ENCODE results near the gene CDH4. TPM values are rescaled to one million over a fixed set of nuclear protein-coding genes. Genes with fewer than 3 reads are reported as not detected.
A peak's percentile ranks its signal among the peaks of the same experiment; 100 is the strongest.

Gene CDH4
- total RNA-seq, 2 donors from 2014 or later = 0.08 to 0.09 TPM

DNA sequence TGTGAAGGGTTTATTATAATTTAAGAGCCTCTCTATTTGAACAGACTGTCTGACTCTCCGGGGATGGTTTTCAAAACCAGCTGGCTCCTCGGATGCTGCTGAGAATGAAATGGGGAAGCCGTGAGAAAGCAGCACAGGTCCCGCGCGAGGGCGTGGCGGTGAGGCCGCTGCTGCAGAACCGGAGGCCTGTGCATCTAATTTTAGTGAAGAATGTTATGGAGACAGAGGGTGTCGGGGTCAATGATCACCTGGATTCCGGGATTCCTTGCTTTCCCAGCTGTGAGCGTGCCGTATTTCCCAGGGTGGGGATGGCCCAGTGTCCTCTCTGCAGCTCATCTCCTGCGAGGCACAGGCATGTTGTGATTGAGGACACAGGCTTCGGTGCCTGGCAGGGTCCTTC is 348.0 kb downstream of the CDH4 start:
- no peak for DNase-seq (ENCODE audit: low spot score in 2 of 2)
- no peak overlapping the region for H3K27ac Mint-ChIP-seq
- H3K36me3 Mint-ChIP-seq = peaks cover 6 to 16% of the 10 kb centered on the region in 2 donors
- ATAC-seq = no peak
- peaks cover 4 to 13% of the 10 kb centered on the region in 2 donors for H3K9me3 Mint-ChIP-seq

DNA sequence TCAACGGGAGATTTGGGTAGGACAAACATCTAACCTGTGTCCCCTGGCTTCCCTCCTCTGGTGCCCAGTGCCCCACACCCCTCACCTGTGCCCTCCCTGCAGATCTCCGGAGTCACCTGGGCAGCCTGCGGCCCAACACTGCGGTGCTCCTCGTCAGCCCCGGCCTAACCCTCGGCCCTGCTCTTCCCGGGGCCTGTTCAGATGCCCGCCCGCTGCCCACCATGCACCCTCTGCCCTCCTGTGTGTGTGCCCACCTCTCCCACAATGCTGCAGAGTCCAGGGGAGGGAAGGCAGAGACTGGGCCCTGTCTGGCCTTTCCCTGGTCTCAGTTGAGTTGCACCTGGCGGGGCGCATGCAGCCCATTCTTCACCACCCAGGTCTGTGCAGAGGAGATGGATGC is 349.3 kb downstream of the CDH4 start:
- DNase-seq (ENCODE audit: low spot score in 2 of 2) = no peak

DNA sequence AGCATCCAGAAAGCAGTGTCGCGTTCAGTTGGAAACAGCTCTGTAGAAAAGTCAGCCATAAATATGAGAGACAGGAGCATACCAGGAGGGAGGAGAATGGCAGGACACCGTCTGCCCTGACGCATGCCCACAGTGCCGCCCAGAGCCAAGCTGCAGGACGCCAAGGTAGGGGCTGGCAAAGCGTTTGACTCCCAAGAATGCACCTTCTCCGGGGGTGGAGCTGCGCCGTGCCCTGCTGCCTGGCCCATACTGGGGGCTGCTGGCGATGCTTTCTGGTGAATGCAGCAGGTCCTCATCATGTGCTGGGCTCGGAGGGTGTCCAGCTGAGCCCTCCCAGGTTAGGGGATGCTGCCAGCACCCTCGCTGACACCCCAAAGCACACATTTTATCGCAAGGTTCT is 349.8 kb downstream of the CDH4 start:
- ATAC-seq = no peak

More for the DNA sequence above, 349.3 kb downstream of the CDH4 start:
- H3K27ac Mint-ChIP-seq = no peak overlapping the region
- no peak for ATAC-seq
- peaks cover 4 to 8% of the 10 kb centered on the region in 2 donors for H3K9me3 Mint-ChIP-seq
- peaks cover under 1 to 6% of the 10 kb centered on the region in 2 donors for H3K36me3 Mint-ChIP-seq

DNA sequence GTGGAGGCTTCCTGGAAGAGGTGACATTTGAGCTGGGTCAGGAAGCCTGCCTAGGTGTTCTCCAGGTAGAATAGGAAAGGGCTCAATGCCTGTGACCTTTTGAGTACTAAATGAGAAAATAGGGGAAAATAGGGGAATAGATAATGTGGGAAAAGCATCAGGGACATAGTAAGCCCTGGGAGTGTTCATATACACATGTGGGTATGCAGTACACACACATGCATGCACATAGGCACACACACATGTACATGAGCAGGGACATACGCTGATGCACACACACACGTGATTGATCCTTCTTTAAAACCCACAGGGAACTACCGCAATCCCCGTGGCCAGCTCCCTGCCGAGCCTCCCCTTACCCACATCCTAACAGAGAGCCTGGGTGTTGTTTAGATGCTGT is 351.7 kb downstream of the CDH4 start:
- Mint-ChIP-seq H3K27ac (no peak overlapping the region), H3K36me3 (no peaks in the 10 kb centered on the region), H3K9me3 (peaks cover 4% of the 10 kb centered on the region in 2 donors)
- no peak for ATAC-seq
- no peak for DNase-seq (ENCODE audit: low spot score in 2 of 2)

More for the DNA sequence above, 349.8 kb downstream of the CDH4 start:
- Mint-ChIP-seq H3K27ac (no peak overlapping the region), H3K9me3 (peaks cover 4 to 5% of the 10 kb centered on the region in 2 donors), H3K36me3 (peaks cover 0 to under 1% of the 10 kb centered on the region in 2 donors)
- DNase-seq (ENCODE audit: low spot score in 2 of 2) = no peak

DNA sequence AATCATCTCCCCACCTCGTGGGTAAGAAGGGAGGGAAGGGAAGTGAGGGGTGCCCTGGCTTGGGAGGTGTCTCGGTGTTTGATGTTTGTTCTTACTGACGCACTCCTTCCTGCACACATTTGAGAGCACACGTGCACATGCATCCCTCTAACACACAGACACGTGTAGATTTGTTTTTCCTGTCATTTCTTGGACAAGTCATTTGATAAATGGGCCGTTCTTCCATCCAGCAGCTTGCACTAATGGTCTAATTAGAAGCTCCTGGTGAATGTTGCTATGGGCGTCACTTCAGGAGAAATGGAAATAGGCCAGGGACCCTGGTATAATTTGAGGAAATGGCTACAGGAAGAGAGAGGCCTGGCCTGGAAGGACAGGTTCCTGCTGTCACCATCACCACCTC is 352.5 kb downstream of the CDH4 start:
- H3K36me3 Mint-ChIP-seq = no peaks in the 10 kb centered on the region
- peaks cover 4 to 5% of the 10 kb centered on the region in 2 donors for H3K9me3 Mint-ChIP-seq
- no peak for ATAC-seq
- H3K27ac Mint-ChIP-seq = no peak overlapping the region
- DNase-seq (ENCODE audit: low spot score in 2 of 2) = no peak

DNA sequence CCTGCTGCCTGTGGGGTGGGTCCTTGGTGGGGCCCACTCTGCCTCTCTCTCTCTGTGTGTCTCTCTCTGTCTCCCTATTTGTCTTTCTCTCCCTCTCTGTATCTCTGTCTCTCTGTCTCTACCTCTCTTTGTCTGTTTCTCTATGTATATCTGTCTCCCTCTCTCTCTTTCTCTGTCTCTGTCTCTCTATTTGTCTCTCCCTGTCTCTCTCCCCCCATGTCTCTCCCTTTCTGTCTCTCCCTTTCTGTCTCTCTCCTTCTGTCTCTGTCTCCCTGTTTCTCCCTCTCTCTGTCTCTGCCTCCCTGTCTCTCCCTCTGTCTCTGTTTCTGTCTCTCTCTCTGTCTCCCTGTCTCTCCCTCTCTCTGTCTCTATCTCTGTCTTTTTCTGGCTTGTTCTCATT is 353.2 kb downstream of the CDH4 start:
- DNase-seq (ENCODE audit: low spot score in 2 of 2) (no peak), ATAC-seq (no peak)
- H3K9me3 Mint-ChIP-seq = peaks cover 7 to 11% of the 10 kb centered on the region in 2 donors
- no peak overlapping the region for H3K27ac Mint-ChIP-seq
- H3K36me3 Mint-ChIP-seq = peaks cover 0 to 4% of the 10 kb centered on the region in 2 donors

DNA sequence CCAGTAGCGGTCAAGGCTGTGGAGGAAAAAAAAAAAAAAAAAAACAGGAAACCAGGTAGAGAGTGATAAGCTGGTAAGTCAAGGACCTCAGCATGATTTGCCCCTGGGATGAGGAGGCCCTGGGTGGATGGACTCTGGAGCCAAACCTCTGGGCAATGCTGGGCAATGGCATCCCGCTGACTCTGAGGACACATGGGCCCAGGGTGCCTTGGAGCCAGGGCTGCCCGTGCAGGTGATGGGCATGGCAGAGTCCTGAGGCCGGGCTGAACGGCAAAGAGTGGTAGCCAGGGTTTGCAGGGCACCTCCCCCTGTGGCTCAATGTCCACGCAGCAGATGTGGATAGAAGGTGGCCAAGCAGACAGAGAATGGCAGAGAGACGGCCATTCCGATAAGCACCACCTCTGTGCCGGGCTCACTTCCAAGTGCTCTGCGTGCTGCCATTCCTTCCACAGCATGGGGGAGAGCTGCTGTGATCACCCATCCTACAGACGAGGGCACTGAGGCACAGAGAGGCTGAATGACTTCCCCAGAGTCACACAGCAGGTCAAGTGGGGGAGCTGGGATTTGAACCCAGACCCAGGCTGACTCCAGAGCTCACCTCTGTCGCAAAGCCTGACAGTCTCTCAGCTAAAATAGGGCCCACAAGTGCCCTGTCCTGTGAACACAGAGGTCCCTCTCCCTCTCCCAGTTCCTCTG is 353.9 kb downstream of the CDH4 start:
- Mint-ChIP-seq H3K36me3 (peaks cover 0 to 5% of the 10 kb centered on the region in 2 donors), H3K9me3 (peaks cover 7 to 11% of the 10 kb centered on the region in 2 donors), H3K27ac (no peak overlapping the region)
- no peak for ATAC-seq
- no peak for DNase-seq (ENCODE audit: low spot score in 2 of 2)

DNA sequence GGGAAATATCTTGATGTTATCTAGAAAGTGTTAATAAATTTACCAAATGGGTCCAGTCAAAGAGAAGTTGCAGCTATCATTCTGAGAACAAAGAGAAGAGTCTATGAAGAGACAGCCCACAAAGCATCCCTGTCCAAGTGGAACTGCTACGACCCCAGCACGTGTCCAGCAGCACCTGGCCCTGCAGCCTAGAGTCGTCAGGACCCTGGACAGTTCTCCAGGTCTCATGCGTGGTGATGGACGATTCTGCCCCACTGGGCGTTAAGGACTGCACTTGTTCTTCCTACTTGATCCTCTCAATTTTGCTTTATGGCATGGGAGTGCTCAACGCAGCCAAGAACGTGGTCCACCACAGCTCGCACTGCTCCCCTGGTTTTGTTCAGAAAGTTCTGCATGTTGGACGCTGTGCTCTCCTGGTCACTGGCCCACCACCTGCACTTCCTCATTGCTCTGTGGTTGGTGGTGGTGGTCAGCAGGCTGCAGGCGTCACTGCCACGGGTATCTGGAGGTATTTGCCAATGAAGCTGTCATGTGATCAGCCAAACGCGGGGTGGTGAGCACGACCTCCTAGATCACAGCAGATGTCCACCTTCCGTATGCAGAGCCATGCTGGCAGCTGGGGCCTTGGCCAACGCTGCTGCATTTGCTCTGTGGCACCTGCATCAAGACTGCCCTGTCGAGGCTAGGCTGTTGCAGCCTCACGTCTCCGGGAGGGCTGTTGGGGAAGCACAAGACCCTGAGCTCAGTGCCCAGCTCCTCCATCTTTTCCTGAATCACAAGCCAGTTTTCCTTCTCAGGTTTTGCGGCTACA is 356.4 kb downstream of the CDH4 start:
- DNase-seq (ENCODE audit: low spot score in 2 of 2) (peak in 1 of 2 donors; percentile 6), ATAC-seq (no peak)
- H3K27ac Mint-ChIP-seq = no peak overlapping the region
- H3K36me3 Mint-ChIP-seq = peaks cover 0 to 5% of the 10 kb centered on the region in 2 donors
- peaks cover 7% of the 10 kb centered on the region in 2 donors for H3K9me3 Mint-ChIP-seq

DNA sequence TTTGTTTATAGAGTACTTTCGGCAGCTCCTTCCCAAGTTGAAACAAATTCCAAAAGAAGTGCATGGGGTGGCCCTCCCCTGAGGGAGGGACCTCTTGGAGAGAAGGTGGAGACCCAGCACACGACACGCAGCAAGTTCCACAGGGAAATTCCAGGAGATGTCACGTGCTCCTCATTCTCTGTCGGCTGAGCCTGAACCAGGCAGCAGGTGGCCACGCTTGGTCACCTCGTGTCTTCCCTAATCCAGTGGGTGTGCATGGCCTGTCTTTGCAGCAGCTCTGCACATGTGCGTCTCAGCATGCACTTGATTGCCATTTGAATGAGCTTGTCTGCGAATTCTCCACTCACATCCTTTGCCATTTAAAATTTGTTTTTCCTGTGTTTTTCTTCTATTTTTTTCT is 357.4 kb downstream of the CDH4 start:
- H3K36me3 Mint-ChIP-seq = peaks cover 0 to 5% of the 10 kb centered on the region in 2 donors
- H3K9me3 Mint-ChIP-seq = peaks cover 7% of the 10 kb centered on the region in 2 donors
- no peak overlapping the region for H3K27ac Mint-ChIP-seq
- ATAC-seq (no peak), DNase-seq (ENCODE audit: low spot score in 2 of 2) (no peak)

DNA sequence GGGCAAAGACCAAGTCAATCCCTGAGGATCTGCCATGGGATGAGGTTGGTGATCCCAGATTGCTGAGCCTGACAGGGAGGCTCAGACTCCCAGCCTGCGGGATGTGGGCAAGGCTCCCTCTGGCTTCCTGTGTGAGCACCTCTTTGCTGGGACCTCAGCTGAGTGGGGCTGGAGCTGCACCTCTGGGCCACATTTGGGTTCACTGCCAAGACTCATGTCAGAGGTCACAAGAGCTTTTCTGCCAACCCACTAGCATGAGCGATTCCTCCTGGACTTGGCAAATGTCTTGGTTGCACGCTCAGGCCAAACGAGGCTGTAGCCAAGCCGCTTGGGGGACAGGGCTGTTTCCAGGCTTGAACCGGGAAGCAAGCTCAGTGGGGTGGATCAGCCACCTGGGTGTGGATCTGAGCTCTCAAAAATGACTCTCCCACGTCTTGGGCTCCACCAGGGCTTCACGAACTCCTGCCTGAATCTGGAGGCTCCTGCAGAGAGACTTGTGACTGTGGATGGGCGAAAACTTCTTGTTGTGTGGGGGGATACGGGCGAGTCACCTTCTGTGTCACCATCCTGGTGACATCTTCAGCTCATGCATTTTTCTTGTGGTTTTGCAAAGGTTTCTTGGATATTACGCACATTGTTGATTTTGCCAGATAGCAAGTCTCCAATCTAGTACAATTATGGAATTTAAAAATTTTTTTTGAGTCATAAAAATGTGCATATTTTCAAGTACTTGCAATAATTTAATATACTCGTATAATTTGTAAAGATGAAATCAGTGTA is 359.5 kb downstream of the CDH4 start:
- H3K27ac Mint-ChIP-seq = no peak overlapping the region

DNA sequence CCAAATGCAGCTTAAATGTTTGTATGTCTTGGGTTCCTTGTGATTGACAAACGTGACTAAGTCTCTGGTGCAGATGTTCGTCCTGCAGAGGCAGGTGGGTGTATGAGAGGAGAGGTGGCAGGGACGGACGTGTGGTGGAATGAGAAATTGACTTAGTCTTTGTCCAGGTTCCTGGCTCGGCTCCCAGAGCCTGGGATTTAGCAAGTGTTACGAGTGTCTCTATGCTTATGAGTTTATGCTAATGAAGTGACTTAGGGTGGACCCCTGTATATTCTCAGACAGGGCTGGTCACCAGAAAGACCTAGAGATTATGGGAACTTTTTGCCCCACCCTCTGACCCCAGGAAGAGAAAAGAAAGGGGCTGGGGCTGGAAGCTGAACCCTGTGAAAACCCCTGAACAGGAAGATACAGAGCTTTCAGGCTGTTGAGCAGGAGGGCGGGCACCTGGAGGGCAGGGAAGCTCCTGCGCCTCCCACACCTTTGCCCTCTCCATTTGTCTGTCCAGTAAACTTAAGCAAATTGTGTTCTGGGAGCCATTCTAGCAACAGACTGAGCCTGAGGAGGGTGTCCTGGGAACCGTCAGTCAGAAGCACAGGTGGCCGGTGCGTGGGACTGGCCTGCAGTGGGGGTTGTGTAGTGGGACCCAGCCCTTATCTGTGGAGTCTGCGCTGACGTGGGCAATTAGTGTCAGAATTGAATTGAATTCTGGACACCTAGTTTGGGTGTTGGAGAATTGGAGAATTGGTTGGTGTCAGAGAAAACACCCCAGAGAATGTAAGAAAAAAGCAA is 362.1 kb downstream of the CDH4 start:
- Mint-ChIP-seq H3K36me3 (peaks cover 0 to 5% of the 10 kb centered on the region in 2 donors), H3K9me3 (peaks cover 3 to 7% of the 10 kb centered on the region in 2 donors), H3K27ac (no peak overlapping the region)
- no peak for ATAC-seq
- DNase-seq (ENCODE audit: low spot score in 2 of 2) = no peak

More for the DNA sequence above, 359.5 kb downstream of the CDH4 start:
- Mint-ChIP-seq H3K36me3 (peaks cover 0 to 5% of the 10 kb centered on the region in 2 donors), H3K9me3 (peaks cover 3 to 7% of the 10 kb centered on the region in 2 donors)
- DNase-seq (ENCODE audit: low spot score in 2 of 2) (no peak), ATAC-seq (no peak)

DNA sequence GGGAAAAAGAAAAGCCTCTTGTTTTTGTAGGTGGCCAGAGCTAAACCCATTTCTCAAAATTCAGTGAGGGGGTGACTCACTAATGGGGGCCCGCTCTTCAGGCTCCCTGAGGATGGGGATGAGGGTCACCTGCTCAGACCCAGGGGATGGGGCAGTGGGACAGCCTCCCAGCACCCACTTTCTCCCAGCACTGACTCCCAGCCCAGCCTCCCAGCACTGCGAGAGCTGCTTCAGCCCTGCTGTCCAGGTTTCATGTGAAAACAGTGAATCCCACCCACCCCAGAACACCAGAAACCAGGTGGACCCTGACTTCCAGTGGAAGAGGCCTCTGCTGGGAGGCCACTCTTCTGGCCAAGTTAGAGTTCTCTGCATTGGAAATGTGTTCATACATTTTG is 362.6 kb downstream of the CDH4 start:
- H3K9me3 Mint-ChIP-seq = peaks cover 3 to 5% of the 10 kb centered on the region in 2 donors
- peaks cover 0 to 5% of the 10 kb centered on the region in 2 donors for H3K36me3 Mint-ChIP-seq
- H3K27ac Mint-ChIP-seq = no peak overlapping the region
- DNase-seq (ENCODE audit: low spot score in 2 of 2) (no peak), ATAC-seq (no peak)

DNA sequence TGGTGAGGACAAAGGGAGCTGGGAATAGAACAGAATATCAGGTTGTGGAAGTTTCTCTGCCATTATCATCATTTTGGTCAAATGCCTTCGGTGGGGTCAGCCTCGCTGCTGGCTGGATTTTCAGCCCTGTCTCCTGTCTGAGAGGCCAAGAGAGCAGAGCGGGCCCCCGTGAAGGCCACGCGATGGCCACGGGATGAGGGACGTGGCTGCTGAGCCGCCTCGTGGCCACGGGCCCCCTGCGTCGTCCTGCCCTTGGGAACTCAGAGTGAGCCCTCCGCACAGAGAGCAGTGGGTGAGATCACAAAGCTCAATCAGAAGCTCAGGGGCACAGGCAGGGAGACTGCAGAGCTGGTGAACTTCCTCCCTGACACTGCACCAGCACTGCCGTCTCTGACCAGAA is 363.7 kb downstream of the CDH4 start:
- no peak for DNase-seq (ENCODE audit: low spot score in 2 of 2)
- H3K9me3 Mint-ChIP-seq = no peaks in the 10 kb centered on the region
- no peaks in the 10 kb centered on the region for H3K36me3 Mint-ChIP-seq
- no peak for ATAC-seq
- H3K27ac Mint-ChIP-seq = no peak overlapping the region

DNA sequence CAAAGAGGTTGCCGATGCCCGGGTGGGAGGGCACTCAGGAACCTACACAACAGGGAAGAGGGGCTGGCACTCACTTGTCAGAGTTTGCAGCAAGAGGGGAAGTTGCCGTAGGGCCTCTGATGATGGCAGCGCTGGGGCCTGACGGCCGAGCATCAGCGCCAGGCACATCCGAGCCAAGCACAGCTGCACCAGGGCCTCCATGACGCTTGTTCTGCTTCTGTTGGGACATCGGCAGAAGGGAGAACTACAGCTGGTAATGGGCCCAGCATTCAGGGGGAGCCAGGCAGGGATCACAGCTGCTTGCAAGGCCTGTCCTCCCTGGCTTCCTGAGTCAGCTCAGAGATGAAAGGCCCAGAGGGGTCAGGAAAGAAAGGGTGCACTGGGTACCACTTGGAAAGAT is 367.7 kb downstream of the CDH4 start:
- Mint-ChIP-seq H3K9me3 (no peaks in the 10 kb centered on the region), H3K36me3 (no peaks in the 10 kb centered on the region), H3K27ac (no peak overlapping the region)
- no peak for ATAC-seq
- DNase-seq (ENCODE audit: low spot score in 2 of 2) = no peak

DNA sequence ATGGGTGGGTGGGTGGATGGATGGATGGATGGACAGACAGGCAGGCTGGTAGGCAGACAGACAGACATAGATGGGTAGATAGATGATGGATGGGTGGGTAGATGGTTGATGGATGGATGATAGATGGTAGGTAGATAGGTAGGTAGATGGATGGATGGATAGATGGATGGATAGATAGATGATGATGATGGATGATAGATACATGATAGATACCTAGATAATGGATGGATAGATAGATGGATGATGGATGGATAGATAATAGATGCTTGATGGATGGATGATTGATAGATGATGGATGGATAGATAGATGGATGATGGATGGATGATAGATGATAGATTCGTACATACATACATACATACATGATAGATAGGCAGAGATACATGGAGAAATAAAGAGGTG is 368.1 kb downstream of the CDH4 start:
- Mint-ChIP-seq H3K27ac (no peak overlapping the region), H3K9me3 (no peaks in the 10 kb centered on the region), H3K36me3 (no peaks in the 10 kb centered on the region)
- DNase-seq (ENCODE audit: low spot score in 2 of 2) (no peak), ATAC-seq (no peak)

DNA sequence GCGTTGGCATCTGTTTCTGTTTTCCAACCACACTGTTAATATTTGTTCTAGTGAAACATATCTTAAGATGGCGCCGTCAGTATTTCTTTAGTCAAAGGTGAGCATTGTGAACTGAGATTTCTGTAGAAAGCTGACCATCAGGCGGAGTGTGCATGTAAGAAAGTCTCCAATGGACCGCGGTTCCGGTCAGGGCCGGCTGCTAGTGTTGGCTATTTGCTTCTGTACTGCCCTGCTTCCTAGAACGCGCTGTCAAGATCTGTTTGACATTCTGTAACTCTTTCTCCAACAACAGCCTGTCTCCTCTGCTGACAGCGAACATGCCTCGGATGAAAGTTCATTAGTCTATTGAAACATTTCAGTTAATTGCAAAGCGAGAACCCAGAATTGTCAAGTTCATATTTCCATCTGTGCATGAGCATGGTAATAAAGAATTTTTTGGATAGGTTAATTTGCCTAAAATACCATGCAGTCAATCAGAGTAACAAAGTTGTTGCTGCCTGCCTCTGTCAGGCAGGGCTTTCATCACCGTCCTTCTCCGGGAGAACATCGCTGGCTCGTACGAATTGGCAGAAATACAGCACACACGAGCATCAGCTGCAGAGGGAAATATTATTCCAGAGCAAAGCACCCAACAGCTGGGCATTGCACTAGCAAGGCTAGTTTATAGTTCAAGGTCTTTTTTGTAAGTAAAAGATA is 369.1 kb downstream of the CDH4 start:
- H3K27ac Mint-ChIP-seq = no peak overlapping the region
- no peaks in the 10 kb centered on the region for H3K36me3 Mint-ChIP-seq
- H3K9me3 Mint-ChIP-seq = no peaks in the 10 kb centered on the region
- ATAC-seq (no peak), DNase-seq (ENCODE audit: low spot score in 2 of 2) (no peak)
